Measurements from ENCODE around the gene WAPL. TPM values are rescaled to one million over a fixed set of nuclear protein-coding genes. Genes with fewer than 3 reads are reported as not detected.

WAPL gene
- total and polyA plus RNA-seq, 2 of the 13 experiments (the other 11 are each of a cell fraction or from before 2014, with no cell fraction given): 13.2 to 43.5 TPM

DNA sequence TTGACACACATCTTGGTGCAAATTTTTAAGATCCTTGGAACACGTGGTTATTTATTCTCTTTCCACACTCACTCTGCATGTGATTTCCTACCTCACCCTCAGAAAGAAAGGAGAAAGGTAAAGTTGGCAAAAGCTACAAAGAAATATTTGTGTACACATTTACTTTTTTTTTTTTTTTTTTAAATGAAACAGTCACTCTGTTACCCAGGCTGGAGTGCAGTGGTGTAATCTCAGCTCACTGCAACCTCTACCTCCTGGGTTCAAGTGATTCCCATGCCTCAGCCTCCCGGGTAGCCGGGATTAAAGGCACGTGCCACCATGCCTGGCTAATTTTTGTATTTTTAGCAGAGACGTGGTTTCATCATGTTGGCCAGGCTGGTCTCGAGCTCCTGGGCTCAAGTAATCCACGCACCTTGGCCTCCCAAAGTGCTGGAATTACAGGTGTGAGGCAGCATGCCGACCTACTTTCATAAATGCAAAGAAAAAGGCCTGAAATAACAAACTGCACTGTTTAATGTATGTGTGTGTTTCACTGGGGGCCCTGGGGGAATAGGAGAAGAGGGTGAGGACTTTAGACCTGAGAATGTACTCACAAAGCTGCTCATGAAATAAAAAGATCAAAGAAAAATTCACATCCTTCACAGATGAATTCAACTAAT is 83.4 kb downstream of the WAPL start (continued):
- TF ChIP-seq ZBTB43 (CRISPR knock-in tag; conservative IDR thresholded peaks at IDR 0.05) (0 out of 2 replicates have a peak, but pooled peaks have one; percentile 5), NCOA2 (CRISPR knock-in tag; IDR thresholded peaks at IDR 0.05) (peak; percentile 65), ZNF639 (CRISPR knock-in tag; conservative IDR thresholded peaks at IDR 0.05) (no peak), RNF2 (conservative IDR thresholded peaks at IDR 0.05; ENCODE audit: low read depth) (no peak), ZNF747 (CRISPR knock-in tag; IDR thresholded peaks at IDR 0.05; ENCODE audit: borderline replicate concordance) (0 out of 2 replicates have a peak, but pooled peaks have one; percentile 31), TARDBP (CRISPR knock-in tag; IDR thresholded peaks at IDR 0.05) (peak; percentile 73), ZNF383 (CRISPR knock-in tag; IDR thresholded peaks at IDR 0.05; ENCODE audit: borderline replicate concordance) (no peak), MYC (CRISPR knock-in tag; IDR thresholded peaks at IDR 0.05; ENCODE audit: borderline replicate concordance) (peak; percentile 43; the same call in 1 of the 2 replicates), GATA4 (IDR thresholded peaks at IDR 0.05; ENCODE audit: borderline replicate concordance, low read depth) (peak; percentile 54; the same call in 1 of the 2 replicates)
- TF ChIP-seq, protein P1, sequence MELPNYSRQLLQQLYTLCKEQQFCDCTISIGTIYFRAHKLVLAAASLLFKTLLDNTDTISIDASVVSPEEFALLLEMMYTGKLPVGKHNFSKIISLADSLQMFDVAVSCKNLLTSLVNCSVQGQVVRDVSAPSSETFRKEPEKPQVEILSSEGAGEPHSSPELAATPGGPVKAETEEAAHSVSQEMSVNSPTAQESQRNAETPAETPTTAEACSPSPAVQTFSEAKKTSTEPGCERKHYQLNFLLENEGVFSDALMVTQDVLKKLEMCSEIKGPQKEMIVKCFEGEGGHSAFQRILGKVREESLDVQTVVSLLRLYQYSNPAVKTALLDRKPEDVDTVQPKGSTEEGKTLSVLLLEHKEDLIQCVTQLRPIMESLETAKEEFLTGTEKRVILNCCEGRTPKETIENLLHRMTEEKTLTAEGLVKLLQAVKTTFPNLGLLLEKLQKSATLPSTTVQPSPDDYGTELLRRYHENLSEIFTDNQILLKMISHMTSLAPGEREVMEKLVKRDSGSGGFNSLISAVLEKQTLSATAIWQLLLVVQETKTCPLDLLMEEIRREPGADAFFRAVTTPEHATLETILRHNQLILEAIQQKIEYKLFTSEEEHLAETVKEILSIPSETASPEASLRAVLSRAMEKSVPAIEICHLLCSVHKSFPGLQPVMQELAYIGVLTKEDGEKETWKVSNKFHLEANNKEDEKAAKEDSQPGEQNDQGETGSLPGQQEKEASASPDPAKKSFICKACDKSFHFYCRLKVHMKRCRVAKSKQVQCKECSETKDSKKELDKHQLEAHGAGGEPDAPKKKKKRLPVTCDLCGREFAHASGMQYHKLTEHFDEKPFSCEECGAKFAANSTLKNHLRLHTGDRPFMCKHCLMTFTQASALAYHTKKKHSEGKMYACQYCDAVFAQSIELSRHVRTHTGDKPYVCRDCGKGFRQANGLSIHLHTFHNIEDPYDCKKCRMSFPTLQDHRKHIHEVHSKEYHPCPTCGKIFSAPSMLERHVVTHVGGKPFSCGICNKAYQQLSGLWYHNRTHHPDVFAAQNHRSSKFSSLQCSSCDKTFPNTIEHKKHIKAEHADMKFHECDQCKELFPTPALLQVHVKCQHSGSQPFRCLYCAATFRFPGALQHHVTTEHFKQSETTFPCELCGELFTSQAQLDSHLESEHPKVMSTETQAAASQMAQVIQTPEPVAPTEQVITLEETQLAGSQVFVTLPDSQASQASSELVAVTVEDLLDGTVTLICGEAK (IDR thresholded peaks at IDR 0.05): no peak
- TF ChIP-seq, protein P1 (CRISPR knock-in tag; IDR thresholded peaks at IDR 0.05): peak; percentile 18; the same call in 1 of the 2 replicates
- TF ChIP-seq, protein P2, sequence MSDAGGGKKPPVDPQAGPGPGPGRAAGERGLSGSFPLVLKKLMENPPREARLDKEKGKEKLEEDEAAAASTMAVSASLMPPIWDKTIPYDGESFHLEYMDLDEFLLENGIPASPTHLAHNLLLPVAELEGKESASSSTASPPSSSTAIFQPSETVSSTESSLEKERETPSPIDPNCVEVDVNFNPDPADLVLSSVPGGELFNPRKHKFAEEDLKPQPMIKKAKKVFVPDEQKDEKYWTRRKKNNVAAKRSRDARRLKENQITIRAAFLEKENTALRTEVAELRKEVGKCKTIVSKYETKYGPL (CRISPR knock-in tag; IDR thresholded peaks at IDR 0.05): no peak
